ENCODE results near the gene PRSS38.

The PRSS38 gene

DNA sequence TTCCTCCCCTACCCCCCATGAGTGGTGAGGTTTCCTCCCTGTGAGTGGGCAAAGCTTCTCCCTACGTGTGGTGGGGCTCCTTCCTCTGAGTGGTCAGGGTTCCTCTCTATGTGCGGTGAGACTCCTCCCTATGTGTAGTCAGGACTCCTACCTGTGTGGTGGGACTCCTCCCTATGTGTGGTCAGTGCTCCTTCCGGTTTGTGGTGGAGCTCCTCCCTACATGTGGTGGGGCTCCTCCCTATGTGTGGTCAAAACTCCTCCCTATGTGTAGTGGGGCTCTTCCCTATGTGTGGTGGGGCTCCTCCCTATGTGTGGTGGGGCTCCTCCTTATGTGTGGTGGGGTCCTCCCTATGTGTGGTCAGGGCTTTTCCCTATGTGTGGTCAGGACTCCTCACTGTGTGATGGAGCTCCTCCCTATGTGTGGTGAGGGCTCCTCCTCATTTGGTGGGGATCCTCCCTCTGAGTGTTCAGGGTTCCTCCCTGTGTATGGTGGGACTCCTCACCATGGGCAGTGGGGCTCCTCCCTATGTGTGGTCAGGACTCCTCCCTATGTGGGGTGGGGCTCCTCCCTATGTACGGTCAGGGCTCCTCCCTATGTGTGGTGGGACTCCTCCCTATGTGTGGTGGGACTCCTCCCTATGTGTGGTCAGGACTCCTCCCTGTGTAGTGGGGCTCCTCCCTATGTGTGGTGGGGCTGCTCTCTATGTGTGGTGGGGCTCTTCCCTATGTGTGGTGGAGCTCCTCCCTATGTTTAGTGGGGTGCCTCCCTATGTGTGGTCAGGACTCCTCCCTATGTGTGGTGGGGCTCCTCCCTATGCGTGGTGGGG, 29.1 kb downstream of the PRSS38 start:
- TF ChIP-seq GABPA (IDR thresholded peaks at IDR 0.05; ENCODE audit: low read depth) (no peak), POLR2AphosphoS5 (IDR thresholded peaks at IDR 0.05; ENCODE audit: low read depth) (no peak), SPI1 (IDR thresholded peaks at IDR 0.05; ENCODE audit: borderline replicate concordance, low read depth) (no peak)
- TF ChIP-seq, protein P1, sequence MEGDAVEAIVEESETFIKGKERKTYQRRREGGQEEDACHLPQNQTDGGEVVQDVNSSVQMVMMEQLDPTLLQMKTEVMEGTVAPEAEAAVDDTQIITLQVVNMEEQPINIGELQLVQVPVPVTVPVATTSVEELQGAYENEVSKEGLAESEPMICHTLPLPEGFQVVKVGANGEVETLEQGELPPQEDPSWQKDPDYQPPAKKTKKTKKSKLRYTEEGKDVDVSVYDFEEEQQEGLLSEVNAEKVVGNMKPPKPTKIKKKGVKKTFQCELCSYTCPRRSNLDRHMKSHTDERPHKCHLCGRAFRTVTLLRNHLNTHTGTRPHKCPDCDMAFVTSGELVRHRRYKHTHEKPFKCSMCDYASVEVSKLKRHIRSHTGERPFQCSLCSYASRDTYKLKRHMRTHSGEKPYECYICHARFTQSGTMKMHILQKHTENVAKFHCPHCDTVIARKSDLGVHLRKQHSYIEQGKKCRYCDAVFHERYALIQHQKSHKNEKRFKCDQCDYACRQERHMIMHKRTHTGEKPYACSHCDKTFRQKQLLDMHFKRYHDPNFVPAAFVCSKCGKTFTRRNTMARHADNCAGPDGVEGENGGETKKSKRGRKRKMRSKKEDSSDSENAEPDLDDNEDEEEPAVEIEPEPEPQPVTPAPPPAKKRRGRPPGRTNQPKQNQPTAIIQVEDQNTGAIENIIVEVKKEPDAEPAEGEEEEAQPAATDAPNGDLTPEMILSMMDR (IDR thresholded peaks at IDR 0.05; ENCODE audit: insufficient read depth, low read length) = no peak
- TF ChIP-seq, protein P2, sequence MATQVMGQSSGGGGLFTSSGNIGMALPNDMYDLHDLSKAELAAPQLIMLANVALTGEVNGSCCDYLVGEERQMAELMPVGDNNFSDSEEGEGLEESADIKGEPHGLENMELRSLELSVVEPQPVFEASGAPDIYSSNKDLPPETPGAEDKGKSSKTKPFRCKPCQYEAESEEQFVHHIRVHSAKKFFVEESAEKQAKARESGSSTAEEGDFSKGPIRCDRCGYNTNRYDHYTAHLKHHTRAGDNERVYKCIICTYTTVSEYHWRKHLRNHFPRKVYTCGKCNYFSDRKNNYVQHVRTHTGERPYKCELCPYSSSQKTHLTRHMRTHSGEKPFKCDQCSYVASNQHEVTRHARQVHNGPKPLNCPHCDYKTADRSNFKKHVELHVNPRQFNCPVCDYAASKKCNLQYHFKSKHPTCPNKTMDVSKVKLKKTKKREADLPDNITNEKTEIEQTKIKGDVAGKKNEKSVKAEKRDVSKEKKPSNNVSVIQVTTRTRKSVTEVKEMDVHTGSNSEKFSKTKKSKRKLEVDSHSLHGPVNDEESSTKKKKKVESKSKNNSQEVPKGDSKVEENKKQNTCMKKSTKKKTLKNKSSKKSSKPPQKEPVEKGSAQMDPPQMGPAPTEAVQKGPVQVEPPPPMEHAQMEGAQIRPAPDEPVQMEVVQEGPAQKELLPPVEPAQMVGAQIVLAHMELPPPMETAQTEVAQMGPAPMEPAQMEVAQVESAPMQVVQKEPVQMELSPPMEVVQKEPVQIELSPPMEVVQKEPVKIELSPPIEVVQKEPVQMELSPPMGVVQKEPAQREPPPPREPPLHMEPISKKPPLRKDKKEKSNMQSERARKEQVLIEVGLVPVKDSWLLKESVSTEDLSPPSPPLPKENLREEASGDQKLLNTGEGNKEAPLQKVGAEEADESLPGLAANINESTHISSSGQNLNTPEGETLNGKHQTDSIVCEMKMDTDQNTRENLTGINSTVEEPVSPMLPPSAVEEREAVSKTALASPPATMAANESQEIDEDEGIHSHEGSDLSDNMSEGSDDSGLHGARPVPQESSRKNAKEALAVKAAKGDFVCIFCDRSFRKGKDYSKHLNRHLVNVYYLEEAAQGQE (IDR thresholded peaks at IDR 0.05; ENCODE audit: insufficient replicate concordance, low read depth) = no peak
- Histone ChIP-seq H3K27ac (replicated peaks) (no peak overlapping the region), H3K27me3 (ENCODE audit: insufficient read depth, poor library complexity, severe bottlenecking) (no peaks in the 10 kb centered on the region), H3K4me3 (replicated peaks; ENCODE audit: insufficient read depth, low read length) (no peak overlapping the region)
- DNase-seq (ENCODE audit: low read depth in 1 of 2, low spot score in 1 of 2) = no peak

GRCh38 chr1:227845147-227845458, 29.6 kb downstream of the PRSS38 start:
- H3K27ac ChIP-seq (replicated peaks) = no peak overlapping the region
- TF ChIP-seq POLR2AphosphoS5 (IDR thresholded peaks at IDR 0.05; ENCODE audit: low read depth) (no peak), GABPA (IDR thresholded peaks at IDR 0.05; ENCODE audit: low read depth) (no peak), SPI1 (IDR thresholded peaks at IDR 0.05; ENCODE audit: borderline replicate concordance, low read depth) (no peak)
- TF ChIP-seq, protein P1 (IDR thresholded peaks at IDR 0.05; ENCODE audit: insufficient read depth, low read length) = no peak
- TF ChIP-seq, protein P2 (IDR thresholded peaks at IDR 0.05; ENCODE audit: insufficient replicate concordance, low read depth) = no peak
- H3K4me3 ChIP-seq (replicated peaks; ENCODE audit: insufficient read depth, low read length) = no peak overlapping the region
- DNase-seq (ENCODE audit: low read depth in 1 of 2, low spot score in 1 of 2) = no peak
- H3K27me3 ChIP-seq (ENCODE audit: insufficient read depth, poor library complexity, severe bottlenecking) = no peaks in the 10 kb centered on the region

DNA sequence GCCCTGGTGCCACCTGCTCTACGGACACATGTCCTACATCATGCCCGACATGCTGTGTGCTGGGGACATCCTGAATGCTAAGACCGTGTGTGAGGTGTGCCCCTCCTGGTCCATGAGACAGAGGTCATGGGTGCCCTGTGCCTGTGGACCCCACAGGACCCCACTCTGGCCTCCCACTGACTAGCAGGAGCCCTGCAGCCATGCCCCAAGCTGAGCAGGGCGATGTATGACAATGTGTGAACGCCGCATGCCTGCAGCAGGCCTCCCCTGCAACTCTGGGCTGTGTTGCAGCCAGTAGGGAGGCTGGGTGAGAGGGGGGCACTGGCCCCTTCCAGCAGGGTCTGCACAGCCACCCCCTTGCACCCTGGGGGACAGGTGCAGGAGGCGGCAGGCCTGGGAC, 30.0 kb downstream of the PRSS38 start:
- TF ChIP-seq, protein P2 (IDR thresholded peaks at IDR 0.05; ENCODE audit: insufficient replicate concordance, low read depth) = no peak

More for the DNA sequence above, 30.0 kb downstream of the PRSS38 start:
- no peaks in the 10 kb centered on the region for H3K27me3 ChIP-seq (ENCODE audit: insufficient read depth, poor library complexity, severe bottlenecking)
- H3K4me3 ChIP-seq (replicated peaks; ENCODE audit: insufficient read depth, low read length) = no peak overlapping the region
- no peak for DNase-seq (ENCODE audit: low read depth in 1 of 2, low spot score in 1 of 2)
- no peak overlapping the region for H3K27ac ChIP-seq (replicated peaks)
